Epithelial cell of proximal tubule (primary cell): ENCODE data around the gene SPEG. TPM values are rescaled to one million over a fixed set of nuclear protein-coding genes. Genes with fewer than 3 reads are reported as not detected.

Experiments
- DNase-seq: peaks from one replicate; pipeline ENCODE4 v3.0.0-alpha.2; 2011; ENCODE audit warnings: low read depth
- H3K4me3 ChIP-seq: 2 replicates; pipeline ENCODE4 v1.5.1; 2011; ENCODE audit warnings: low read depth, mild to moderate bottlenecking, low read length
- total RNA-seq: library from RNA; depleted of rRNA; stranded (reverse); fragments of >200 nt; gene quantifications from 2 replicates; pipeline ENCODE4 v1.2.3, GENCODE V29; 2015
- TF ChIP-seq, protein P1 (sequence below): conservative IDR thresholded peaks from 2 replicates; pipeline ENCODE4 v1.5.1; 2012; ENCODE audit warnings: low read depth, mild to moderate bottlenecking, low read length

SPEG gene
- total RNA-seq, 1 donor from 2014 or later, result 28.3 TPM

DNA sequence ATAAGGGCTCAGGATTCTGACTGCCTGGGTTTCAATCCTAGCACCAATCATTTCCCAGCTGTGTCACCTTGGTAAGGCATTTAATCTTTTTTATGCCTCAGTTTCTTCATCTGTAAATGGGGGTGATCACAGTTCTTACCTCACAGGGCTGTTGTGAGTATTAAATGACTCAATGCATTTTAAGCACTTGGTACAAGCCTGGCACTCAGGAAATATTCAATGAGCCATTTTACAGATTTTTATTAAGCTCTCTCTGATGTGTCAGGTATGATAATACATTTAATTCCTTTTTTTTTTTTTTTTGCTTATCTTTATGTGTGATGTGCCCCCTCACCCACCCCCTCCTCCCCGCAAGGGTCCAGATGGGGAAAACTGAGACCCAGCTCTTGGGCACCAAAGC, 12.0 kb downstream of the SPEG start:
- TF ChIP-seq, protein P1, sequence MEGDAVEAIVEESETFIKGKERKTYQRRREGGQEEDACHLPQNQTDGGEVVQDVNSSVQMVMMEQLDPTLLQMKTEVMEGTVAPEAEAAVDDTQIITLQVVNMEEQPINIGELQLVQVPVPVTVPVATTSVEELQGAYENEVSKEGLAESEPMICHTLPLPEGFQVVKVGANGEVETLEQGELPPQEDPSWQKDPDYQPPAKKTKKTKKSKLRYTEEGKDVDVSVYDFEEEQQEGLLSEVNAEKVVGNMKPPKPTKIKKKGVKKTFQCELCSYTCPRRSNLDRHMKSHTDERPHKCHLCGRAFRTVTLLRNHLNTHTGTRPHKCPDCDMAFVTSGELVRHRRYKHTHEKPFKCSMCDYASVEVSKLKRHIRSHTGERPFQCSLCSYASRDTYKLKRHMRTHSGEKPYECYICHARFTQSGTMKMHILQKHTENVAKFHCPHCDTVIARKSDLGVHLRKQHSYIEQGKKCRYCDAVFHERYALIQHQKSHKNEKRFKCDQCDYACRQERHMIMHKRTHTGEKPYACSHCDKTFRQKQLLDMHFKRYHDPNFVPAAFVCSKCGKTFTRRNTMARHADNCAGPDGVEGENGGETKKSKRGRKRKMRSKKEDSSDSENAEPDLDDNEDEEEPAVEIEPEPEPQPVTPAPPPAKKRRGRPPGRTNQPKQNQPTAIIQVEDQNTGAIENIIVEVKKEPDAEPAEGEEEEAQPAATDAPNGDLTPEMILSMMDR, result no peak
- no peak for DNase-seq
- no peak overlapping the region for H3K4me3 ChIP-seq

DNA sequence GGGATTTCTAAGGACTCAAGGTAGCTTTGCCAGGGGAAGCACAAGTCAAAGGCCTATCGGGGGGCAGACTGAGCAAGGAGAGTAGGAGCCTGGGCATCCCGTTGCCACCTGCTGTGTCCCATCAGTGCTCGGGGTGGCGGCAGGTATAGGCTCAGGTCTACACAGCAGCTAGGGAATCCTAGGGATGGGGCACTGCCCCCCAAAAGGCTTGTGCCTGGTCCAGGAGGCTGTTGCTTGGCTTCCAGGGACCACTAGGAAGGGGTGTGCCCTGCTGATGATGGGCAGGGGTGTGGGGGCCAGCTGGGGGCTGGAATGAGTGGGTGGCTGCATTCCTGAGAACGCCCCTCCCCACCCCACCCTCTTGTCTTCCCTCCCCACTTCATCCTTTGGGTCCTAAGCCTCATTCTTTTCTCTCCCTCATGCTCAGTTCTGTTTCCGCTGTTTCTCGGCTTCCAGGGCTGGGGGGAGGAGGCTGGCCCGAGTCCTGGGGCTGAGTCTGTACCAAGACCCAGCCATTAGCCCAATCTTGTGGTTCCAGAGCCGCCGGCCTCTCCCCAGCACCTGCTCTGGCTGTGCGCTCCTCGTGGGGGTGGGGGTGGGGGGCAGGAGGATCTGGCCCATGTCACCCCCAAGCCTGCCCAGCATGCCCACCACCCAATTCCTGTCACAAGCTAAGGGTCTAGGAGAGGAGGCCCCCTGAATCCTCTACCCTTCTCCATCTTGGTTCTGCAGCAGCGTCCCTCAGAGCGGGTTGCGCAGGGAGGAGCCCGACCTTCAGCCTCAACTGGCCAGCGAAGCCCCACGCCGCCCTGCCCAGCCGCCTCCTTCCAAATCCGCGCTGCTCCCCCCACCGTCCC, 12.8 kb downstream of the SPEG start:
- TF ChIP-seq, protein P1, result no peak
- no peak for DNase-seq
- no peak overlapping the region for H3K4me3 ChIP-seq

DNA sequence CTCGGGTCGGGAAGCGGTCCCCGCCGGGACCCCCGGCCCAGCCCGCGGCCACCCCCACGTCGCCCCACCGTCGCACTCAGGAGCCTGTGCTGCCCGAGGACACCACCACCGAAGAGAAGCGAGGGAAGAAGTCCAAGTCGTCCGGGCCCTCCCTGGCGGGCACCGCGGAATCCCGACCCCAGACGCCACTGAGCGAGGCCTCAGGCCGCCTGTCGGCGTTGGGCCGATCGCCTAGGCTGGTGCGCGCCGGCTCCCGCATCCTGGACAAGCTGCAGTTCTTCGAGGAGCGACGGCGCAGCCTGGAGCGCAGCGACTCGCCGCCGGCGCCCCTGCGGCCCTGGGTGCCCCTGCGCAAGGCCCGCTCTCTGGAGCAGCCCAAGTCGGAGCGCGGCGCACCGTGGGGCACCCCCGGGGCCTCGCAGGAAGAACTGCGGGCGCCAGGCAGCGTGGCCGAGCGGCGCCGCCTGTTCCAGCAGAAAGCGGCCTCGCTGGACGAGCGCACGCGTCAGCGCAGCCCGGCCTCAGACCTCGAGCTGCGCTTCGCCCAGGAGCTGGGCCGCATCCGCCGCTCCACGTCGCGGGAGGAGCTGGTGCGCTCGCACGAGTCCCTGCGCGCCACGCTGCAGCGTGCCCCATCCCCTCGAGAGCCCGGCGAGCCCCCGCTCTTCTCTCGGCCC, 13.6 kb downstream of the SPEG start:
- DNase-seq, result no peak
- H3K4me3 ChIP-seq, result no peak overlapping the region
- TF ChIP-seq, protein P1, result no peak

DNA sequence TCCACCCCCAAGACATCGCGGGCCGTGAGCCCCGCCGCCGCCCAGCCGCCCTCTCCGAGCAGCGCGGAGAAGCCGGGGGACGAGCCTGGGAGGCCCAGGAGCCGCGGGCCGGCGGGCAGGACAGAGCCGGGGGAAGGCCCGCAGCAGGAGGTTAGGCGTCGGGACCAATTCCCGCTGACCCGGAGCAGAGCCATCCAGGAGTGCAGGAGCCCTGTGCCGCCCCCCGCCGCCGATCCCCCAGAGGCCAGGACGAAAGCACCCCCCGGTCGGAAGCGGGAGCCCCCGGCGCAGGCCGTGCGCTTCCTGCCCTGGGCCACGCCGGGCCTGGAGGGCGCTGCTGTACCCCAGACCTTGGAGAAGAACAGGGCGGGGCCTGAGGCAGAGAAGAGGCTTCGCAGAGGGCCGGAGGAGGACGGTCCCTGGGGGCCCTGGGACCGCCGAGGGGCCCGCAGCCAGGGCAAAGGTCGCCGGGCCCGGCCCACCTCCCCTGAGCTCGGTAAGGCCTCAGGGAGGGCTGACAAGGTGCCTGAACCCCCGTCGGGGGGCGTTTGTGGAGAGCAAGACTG, 14.2 kb downstream of the SPEG start:
- TF ChIP-seq, protein P1, result no peak
- no peak overlapping the region for H3K4me3 ChIP-seq
- no peak for DNase-seq

DNA sequence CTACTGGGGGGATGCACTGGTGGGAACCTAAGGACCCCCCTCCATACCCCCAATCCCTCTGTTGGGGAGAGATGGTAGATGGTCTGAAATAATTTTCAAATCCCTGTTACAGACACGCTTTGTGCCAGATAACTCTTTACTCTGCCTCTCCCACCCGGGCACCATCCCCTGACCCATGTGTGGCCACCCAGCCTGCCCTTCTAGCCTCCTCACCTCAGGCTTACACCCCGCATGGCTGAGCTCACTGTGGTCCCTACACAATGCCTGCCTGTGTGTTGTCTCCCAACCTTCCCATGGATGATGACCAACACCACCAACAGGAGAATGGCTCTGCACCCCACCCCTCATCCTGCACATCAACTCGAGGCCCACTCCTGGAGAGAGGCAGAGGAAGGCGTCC, 15.0 kb downstream of the SPEG start:
- TF ChIP-seq, protein P1, result no peak
- no peak overlapping the region for H3K4me3 ChIP-seq
- no peak for DNase-seq

DNA sequence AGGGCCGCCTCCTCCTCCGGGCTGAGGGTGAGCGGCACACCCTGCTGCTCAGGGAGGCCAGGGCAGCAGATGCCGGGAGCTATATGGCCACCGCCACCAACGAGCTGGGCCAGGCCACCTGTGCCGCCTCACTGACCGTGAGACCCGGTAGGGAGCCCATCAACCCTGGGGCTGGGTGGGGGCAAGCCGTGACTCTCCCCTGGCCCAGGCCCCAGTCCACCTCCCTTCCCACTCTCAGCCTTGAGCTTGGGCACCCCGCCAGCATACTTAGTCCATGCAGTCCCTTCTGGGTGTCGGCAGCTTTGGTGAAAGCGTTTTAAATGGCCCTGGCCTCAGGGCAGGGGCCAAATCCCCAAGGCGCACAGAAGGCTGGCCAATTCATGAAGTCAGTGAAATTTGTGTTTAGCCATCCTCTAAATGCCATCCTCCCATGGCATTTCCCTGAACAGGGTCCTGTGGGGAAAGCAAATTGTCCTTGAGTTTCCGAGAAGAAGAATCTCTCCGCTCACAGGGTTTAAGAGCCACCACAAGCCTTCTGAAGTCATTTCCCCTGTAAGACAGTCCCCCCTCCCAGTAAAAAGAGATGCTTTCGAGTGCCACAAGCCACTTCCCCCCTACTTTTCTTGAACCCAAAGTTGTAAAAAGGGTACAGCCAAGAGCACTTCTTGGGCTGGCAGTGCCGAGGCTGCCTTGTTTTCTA, 17.2 kb downstream of the SPEG start:
- TF ChIP-seq, protein P1, result no peak
- DNase-seq, result no peak
- no peak overlapping the region for H3K4me3 ChIP-seq
